Testis (tissue), 3 donors: ENCODE data around the gene AQP6. TPM values are rescaled to one million over a fixed set of nuclear protein-coding genes. Genes with fewer than 3 reads are reported as not detected.

ENCODE experiments used
- DNase-seq: peaks from one replicate; pipeline ENCODE4 v3.0.0-alpha.2; 2019
- H3K27ac ChIP-seq, 2 donors: fragments of 200-600 bp; sonication (generic); one replicate each; pipeline ENCODE4 v1.5.1; 2019
- H3K27me3 ChIP-seq: fragments of 200-600 bp; sonication (generic); one replicate; pipeline ENCODE4 v1.5.1; 2019
- H3K36me3 ChIP-seq: fragments of 200-600 bp; sonication (generic); one replicate; pipeline ENCODE4 v1.5.1; 2017; ENCODE audit warnings: low read depth; ENCODE audit errors: missing control alignments
- H3K4me1 ChIP-seq: fragments of 200-600 bp; sonication (generic); one replicate; pipeline ENCODE4 v1.5.1; 2019
- H3K4me3 ChIP-seq, 2 donors: fragments of 200-600 bp; sonication (generic); one replicate each; pipeline ENCODE4 v1.5.1; 2017 to 2019
- H3K9me3 ChIP-seq: fragments of 200-600 bp; sonication (generic); one replicate; pipeline ENCODE4 v1.5.1; 2017
- POLR2A ChIP-seq: fragments of 450-650 bp; IDR thresholded peaks from one replicate; pipeline ENCODE4 v1.6.1; 2017; ENCODE audit warnings: antibody characterized with exemption, mild to moderate bottlenecking, moderate library complexity
- WGBS, 2 donors: methylation state at CpG; one replicate each; pipeline ENCODE4 v1.1.5; 2018; 5-methylcytosine and 5-hydroxymethylcytosine counted together
- intact Hi-C: fragments of 100-400 bp; cut with DNase I; formaldehyde crosslinking; loops from one replicate; pipeline ENCODE4 v1.15.1; 2023; ENCODE audit warnings: low total_unique reads
- polyA plus RNA-seq: library from polyadenylated mRNA; stranded (reverse); fragments of 350-450 nt; fragmentation: Illumina TruSeq; extraction: RNeasy Lipid Tissue Mini Kit (QIAGEN cat#74804); gene quantifications from one replicate; pipeline ENCODE4 v1.2.3, GENCODE V29; 2014; ENCODE audit warnings: low read depth, low replicate concordance; ENCODE audit not compliant: insufficient read depth
- total RNA-seq, 2 donors: library from RNA; depleted of rRNA; stranded (reverse); fragments of >200 nt; gene quantifications; one replicate each; pipeline ENCODE4 v1.2.3, GENCODE V29; 2016
- TF ChIP-seq, protein P1 (sequence below), 3 experiments: fragments of 450-650 bp in 2 of 3; fragments of 200-600 bp in 1 of 3; sonication (generic) in 1 of 3; IDR thresholded peaks; one replicate each; pipeline ENCODE4 v1.5.1; 2016 to 2019; ENCODE audit warnings: antibody characterized with exemption in 3 of 3, mild to moderate bottlenecking in 2 of 3, moderate library complexity in 1 of 3

AQP6 gene
- total and polyA plus RNA-seq, 3 donors from 2014 or later, result 1.7 to 3.1 (median 2.2) TPM

GRCh38 chr12:49967042-49967776 is 5.5 kb upstream of the AQP6 start:
- intact Hi-C loops, result no loop called here
- H3K4me1 ChIP-seq, result peaks cover 20% of the 10 kb centered on the region
- TF ChIP-seq, protein P1, sequence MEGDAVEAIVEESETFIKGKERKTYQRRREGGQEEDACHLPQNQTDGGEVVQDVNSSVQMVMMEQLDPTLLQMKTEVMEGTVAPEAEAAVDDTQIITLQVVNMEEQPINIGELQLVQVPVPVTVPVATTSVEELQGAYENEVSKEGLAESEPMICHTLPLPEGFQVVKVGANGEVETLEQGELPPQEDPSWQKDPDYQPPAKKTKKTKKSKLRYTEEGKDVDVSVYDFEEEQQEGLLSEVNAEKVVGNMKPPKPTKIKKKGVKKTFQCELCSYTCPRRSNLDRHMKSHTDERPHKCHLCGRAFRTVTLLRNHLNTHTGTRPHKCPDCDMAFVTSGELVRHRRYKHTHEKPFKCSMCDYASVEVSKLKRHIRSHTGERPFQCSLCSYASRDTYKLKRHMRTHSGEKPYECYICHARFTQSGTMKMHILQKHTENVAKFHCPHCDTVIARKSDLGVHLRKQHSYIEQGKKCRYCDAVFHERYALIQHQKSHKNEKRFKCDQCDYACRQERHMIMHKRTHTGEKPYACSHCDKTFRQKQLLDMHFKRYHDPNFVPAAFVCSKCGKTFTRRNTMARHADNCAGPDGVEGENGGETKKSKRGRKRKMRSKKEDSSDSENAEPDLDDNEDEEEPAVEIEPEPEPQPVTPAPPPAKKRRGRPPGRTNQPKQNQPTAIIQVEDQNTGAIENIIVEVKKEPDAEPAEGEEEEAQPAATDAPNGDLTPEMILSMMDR (IDR thresholded peaks at IDR 0.05), result peak; percentile 89 to 96 (median 92)
- TF ChIP-seq POLR2A, result no peak
- H3K36me3 ChIP-seq, result no peaks in the 10 kb centered on the region
- WGBS, 2 donors, result 1 to 2% methylated on average over 12 to 35 of the region's 40 CpGs
- H3K27ac ChIP-seq, result no peak overlapping the region
- no peaks in the 10 kb centered on the region for H3K27me3 ChIP-seq
- H3K9me3 ChIP-seq, result no peaks in the 10 kb centered on the region
- H3K4me3 ChIP-seq, result peak overlapping the region; percentile 4 to 49
- peak; percentile 95 for DNase-seq

DNA sequence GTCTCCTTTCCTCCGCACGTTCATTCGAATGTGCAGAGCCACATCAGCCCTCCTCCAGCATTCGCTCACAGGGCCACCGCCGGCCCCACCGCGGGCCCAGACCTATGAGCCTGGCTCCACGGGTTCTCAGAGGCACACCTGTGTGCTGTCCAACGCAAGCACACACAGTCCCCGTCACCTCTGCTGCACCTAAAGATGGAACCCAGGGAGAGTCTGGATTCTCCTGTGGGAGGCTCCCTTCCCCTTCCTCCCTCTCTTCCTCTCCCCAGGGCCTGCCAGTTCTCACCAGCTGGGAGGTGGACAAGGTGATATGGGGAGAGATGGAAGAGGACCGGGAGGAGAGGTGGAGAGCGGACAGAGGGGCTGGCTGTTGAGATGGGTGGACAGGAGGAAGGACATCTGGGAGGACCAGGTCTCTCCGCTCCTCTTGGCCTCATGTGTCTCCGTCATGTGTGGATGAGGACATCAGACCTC is 4.9 kb upstream of the AQP6 start:
- H3K27ac ChIP-seq, result no peak overlapping the region
- H3K4me3 ChIP-seq, result peak overlapping the region; percentile 4 to 49
- intact Hi-C loops, result no loop called here

GRCh38 chr12:49968471-49968870 is 4.3 kb upstream of the AQP6 start:
- no peak for TF ChIP-seq POLR2A
- TF ChIP-seq, protein P1 (IDR thresholded peaks at IDR 0.05), result no peak
- DNase-seq, result no peak
- intact Hi-C loops, result no loop called here
- H3K4me3 ChIP-seq, result no peak overlapping the region
- H3K36me3 ChIP-seq, result no peaks in the 10 kb centered on the region
- 75 to 83% methylated on average over 2 to 6 of the region's 6 CpGs for WGBS, 2 donors
- no peak overlapping the region for H3K27ac ChIP-seq
- no peaks in the 10 kb centered on the region for H3K27me3 ChIP-seq
- H3K9me3 ChIP-seq, result no peaks in the 10 kb centered on the region
- H3K4me1 ChIP-seq, result peaks cover 14% of the 10 kb centered on the region

More for the DNA sequence above, 4.9 kb upstream of the AQP6 start:
- 34 to 41% methylated on average over 14 to 15 of the region's 15 CpGs for WGBS, 2 donors
- TF ChIP-seq, protein P1 (IDR thresholded peaks at IDR 0.05), result no peak
- no peaks in the 10 kb centered on the region for H3K27me3 ChIP-seq
- H3K9me3 ChIP-seq, result no peaks in the 10 kb centered on the region
- peaks cover 19% of the 10 kb centered on the region for H3K4me1 ChIP-seq
- H3K36me3 ChIP-seq, result no peaks in the 10 kb centered on the region
- DNase-seq, result no peak

DNA sequence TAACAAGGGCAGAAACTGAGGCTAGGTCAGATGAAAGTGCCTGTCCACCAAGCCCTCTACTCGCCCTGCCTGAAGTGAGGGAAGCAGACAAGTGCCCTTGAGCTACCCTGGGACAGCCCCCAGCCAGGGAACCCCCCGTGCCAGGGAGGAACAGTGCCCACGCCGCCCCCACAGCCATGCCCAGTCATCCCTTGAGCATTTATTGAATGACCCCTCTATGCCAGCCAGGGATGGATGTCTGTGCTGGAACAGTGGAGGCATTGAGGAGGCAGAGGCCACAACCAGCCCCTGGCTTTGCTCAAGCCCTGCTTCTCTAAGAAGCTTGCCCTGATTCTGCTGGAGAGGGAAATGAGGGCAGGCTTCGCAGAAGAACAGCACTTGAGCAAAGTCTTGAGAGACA is 3.7 kb upstream of the AQP6 start:
- no peak for DNase-seq
- Histone ChIP-seq H3K9me3 (no peaks in the 10 kb centered on the region), H3K36me3 (no peaks in the 10 kb centered on the region), H3K27me3 (no peaks in the 10 kb centered on the region), H3K27ac (no peak overlapping the region), H3K4me1 (peaks cover 8% of the 10 kb centered on the region), H3K4me3 (no peak overlapping the region)
- TF ChIP-seq, protein P1 (IDR thresholded peaks at IDR 0.05), result no peak
- no peak for TF ChIP-seq POLR2A
- WGBS, 2 donors, result 61 to 83% methylated on average over 5 of the region's 5 CpGs
- intact Hi-C loops, result no loop called here
